Measurements from ENCODE around the gene MUC3A.
"Not testable (repeated sequence)": the region's sequence is repeated elsewhere in the genome, so short reads cannot be mapped to it uniquely, and the experiment has no call there.

DNA sequence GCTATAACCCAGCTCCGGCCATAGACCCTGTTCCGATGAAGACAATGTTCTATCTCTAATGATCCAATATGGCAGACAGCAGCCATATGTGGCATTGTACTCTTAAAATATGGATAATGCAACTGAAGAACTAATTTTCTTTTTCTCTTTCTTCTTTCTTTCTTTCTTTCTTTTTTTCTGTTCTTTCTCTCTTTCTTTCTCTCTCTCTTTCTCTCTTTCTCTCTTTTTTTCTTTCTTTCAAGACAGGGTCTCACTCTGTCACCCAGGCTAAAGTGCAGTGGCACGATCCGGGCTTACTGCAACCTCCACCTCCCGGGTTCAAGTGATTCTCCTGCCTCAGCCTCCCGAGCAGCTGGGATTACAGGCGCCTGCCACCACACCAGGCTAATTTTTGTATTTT lies 13.2 kb upstream of the MUC3A start:
- TF ChIP-seq, protein P1, sequence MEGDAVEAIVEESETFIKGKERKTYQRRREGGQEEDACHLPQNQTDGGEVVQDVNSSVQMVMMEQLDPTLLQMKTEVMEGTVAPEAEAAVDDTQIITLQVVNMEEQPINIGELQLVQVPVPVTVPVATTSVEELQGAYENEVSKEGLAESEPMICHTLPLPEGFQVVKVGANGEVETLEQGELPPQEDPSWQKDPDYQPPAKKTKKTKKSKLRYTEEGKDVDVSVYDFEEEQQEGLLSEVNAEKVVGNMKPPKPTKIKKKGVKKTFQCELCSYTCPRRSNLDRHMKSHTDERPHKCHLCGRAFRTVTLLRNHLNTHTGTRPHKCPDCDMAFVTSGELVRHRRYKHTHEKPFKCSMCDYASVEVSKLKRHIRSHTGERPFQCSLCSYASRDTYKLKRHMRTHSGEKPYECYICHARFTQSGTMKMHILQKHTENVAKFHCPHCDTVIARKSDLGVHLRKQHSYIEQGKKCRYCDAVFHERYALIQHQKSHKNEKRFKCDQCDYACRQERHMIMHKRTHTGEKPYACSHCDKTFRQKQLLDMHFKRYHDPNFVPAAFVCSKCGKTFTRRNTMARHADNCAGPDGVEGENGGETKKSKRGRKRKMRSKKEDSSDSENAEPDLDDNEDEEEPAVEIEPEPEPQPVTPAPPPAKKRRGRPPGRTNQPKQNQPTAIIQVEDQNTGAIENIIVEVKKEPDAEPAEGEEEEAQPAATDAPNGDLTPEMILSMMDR (IDR thresholded peaks at IDR 0.05), result not testable (repeated sequence)
- not testable (repeated sequence) for TF ChIP-seq POLR2A (IDR thresholded peaks at IDR 0.05)

All from body of pancreas (tissue), 4 donors.